ENCODE measurements around the gene SMIM44.
A peak's percentile ranks its signal among the peaks of the same experiment; 100 is the strongest.
"Not testable (repeated sequence)": the region's sequence is repeated elsewhere in the genome, so short reads cannot be mapped to it uniquely, and the experiment has no call there.

Gene SMIM44

DNA sequence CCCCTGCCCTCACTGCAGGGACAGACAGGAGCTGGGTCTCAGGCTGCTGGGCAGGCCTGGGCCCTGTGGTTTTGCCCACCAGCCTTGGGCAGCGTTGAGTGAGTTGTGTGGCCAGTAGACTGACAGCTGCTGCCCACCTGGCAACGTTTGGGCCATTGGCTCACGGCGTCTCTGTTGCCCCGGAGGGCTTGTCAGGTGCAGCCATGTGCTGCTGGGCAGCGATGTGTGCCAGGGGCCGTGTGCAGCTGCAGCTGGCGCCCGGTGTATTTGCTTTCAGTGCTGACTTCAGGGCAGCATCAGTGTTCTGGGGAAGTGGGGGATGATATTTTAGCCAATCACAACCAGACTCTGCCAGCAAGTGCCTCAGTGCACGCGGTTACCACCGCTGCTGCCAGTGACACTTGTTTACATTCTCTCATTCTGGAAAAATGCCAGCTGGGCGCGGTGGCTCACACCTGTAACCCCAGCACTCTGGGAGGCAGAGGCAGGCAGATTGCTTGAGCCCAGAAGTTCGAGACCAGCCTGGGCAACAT lies 33.5 kb upstream of the SMIM44 start:
- DNase-seq: no peak

DNA sequence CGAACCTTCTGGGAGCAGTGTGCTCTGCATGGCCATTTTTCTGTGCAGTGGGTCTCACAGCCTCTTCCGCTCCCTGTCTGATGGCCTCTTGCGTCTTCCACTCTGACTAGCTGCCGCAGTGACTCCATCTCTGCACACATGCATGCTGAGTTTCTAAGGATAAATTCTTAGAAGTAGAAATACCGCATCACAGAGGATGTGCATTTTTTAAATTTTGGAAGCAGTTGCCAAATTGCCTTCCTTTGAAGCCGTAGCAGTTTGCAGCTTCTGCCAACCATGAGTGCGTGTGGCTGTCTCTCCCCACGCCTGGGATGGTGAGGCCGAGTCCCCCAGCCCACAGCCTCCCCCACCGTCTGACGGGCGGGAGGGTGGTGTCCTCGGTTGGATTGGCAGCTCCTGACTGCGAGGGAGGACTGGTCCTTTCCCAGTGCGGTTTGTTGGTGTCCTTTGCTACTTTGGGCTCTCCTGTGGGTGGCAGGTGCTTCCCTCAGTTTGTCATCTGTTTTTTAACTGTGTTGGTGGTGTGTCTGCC lies 32.7 kb upstream of the SMIM44 start:
- DNase-seq: no peak

DNA sequence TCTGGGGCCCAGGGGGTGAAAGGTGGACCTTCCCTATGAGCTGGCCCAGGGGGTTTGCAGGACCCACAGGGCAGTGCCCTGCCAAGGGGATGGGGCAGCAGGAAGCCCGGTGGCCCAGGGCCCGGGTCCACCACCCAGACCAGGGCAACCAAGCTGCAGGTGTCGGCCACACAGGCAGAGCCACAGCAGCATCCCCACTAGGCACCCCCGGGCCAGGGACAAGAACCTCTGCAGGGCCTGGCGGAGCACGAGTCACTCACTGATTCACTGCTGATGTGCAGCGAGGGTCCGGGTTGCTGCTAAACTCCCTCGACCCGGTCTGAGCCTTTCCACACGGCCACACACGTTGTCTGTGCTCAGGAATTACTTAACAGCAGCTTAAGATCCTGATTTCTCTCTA lies 31.7 kb upstream of the SMIM44 start:
- DNase-seq: no peak

DNA sequence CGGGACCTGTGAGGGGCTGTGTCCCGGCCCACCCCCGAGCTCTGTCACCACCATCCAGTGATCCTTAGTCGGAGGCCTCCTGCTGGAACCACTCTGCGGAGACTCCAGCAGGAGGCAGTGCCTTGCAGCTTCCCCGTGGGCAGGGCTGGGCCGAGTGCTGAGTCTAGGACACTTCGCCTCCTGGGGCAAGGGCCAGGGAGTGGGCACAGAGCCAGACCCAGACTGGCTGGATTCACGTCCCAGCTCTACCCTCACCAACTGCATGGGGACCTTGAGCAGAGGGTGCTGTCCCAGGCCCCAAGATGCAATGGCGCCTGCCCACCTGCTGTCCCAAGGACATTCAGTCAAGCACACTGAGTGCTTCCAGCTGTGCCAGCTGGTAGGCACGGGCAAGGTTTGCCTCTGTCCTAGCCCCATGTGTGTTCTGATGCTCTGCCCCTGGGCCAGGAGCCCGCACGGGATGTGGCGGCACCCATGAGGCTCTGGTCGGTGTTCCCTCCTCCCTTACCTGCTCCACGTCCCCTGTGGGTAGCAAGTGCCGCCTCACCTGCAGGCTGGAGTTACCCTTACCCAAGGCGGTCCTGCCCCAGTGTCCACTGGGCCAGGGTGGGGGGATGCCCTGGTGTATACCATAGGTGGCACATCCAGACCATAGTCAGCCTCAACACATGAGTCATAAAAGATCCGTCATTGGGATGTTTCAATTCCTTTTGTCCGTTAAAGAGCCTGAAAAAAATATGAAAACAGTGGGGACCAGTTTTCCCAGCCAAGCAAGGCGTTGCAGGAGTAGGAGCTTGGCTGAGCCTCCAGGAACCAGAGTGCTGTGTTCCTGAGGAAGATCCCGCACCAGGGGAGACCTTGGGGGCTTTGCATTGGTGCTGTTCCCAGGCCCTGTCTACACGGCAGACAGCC lies 30.2 kb upstream of the SMIM44 start:
- no peak for DNase-seq

DNA sequence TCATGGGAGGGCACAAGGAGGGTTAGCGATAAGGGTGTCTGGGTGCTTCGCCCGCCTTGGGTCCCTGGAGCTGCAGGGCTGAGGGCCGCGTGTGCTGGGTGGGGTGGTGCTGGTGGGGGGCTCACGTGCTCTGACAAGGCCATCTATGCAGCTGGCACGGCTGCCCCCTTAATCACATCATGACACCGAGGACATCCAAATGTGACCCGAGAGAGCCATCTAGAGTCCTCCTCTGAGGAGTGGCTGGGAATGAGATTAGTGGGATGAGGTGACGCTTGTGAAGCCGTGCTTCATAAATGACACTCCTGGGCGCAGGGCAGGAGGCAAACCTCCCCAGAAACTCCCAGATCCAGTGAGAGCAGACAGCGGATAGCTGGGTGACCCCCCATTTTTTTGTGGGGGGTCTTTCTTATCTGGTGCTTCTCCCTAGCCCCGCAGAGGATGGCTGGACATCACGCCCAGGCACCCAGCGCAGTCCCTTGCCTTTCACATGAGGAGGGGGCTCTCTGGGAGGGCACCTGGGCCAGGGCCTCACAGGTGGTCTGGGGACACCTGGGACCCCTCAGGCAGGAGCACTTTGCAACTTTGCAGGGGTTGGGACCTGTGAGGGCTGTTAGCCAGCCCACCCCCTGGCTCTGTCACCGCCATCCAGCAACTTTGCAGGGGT lies 29.5 kb upstream of the SMIM44 start:
- DNase-seq: no peak

DNA sequence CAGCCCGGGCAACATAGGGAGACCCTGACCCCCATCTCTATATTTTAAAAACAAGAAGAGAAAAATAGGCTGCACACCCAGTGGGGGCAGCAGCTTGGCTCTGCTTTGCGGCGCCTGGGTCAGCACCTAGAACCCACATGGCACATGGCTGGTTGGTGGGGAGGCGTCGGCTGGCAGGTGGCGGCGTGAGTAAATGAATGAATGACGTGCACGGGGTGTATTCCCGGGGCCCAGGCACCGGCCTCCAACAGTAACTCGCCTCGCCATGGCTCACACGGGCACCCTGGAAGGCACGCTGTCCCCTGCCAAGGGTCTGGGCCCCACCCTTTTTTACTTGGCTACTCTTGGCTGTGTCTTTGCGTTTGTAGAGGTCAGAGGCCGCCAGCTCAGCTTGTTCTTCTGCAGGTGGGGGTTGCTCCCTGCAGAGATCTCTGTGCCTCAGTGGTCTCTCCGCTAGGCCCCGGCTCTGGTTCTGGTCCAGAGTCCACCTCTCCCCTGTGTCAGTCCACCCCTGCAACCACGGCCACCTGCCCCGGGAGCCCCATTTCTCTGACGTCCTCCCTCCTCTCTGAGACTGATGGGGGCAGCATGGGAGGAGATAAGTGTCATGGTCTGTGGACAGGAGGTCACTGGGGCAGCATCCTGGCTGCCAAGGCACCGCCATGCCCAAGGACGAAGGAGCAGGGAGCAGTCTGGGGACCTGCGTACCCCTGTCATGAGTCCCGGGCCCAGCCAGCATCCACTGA lies 28.4 kb upstream of the SMIM44 start:
- no peak for DNase-seq

DNA sequence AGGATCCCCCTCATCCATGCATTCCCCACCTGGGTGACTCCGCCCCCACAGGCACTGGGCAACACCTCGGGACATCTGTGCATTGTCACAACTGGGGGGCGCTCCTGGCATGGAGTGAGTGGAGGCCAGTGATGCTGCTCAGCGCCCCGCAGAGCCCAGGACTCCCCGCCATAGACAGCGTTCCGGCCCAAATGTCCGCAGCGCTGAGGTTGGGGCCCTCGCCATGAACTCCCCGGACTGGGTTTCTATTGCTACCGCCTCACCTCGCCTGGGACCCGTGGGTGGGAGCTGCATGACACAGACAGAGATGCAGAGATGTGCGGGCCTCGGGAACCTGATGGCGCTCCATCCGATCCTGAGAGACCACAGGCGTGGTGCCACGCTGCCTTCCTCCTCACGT lies 27.5 kb upstream of the SMIM44 start:
- DNase-seq: no peak

DNA sequence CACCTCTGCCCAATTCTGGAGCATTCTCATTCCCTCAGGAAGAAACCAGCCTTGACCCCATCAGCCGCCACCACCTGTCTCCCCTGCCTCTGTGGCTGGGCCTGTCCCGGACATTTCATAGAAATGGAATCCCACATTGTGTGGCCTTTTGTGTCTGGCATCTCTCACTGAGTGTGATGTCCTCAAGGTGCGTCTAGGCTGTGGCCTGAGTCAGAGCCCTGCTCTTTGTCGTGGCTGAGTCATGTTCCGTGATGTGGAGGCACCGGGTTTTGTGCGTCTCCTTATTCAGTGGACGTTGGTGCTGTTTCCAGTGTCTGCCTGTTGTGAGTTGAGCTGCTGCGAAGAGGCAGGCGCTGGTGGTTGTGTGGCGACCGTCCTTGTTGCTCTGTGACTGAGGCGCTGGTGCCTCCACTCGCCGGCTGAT lies 26.3 kb upstream of the SMIM44 start:
- no peak for DNase-seq

DNA sequence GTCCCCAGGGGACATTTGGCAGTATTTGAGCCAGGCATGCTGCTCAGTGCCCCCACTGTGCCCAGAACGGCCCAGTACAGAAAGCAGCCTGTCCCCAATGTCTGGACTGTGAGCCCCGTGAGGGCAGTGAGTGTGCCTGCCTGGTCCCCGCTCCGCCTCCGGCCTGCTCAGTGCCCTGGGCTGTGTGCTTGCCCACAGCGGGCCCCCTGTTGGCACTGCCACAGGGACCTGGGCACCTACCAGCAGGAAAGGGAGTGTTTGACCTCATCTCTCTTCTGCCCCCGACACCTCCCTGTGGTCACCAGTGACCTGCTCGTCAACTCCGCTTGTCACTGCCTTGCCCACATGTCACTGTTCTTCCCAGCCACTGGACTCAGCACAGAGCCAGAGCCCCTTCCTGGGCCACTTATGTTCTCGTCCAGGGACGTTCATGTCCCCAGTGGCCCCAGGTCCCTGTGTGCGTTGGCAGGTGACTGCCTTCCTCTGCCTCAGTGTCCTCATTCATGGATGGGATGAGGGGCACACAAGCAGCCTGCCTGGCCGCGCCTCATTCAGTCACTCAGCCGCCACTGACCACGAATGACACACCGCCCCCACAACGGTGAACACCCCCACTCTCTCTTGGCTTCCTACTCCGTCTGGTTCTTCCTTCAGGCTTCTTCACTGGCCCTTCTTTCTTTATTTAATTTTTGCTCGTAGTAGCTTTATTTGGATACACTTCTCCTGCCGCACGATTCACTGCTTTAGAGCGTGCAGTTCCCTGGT lies 25.7 kb upstream of the SMIM44 start:
- DNase-seq: no peak

DNA sequence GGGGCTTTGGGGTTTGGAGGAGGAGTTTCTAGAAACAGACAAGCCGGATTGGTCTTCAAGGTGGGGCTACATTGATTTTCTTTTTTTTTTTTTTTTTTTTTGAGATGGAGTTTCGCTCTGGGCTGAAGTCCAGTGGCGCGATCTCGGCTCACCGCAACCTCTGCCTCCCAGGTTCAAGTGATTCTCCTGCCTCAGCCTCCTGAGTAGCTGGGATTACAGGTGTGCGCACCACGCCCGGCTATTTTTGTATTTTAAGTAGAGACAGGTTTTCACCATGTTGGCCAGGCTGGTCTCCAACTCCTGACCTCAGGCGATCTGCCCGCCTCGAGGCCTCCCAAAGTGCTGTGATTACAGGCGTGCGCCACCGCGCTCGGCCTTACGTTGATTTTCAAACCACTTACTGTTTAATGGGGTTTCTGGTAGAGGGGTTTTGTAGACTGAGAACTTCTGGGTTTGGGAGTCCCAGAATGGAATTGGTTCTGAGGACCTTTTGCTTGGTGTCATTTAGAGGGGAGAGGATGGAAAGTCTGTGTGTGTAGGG lies 24.9 kb upstream of the SMIM44 start:
- DNase-seq: not testable (repeated sequence)

DNA sequence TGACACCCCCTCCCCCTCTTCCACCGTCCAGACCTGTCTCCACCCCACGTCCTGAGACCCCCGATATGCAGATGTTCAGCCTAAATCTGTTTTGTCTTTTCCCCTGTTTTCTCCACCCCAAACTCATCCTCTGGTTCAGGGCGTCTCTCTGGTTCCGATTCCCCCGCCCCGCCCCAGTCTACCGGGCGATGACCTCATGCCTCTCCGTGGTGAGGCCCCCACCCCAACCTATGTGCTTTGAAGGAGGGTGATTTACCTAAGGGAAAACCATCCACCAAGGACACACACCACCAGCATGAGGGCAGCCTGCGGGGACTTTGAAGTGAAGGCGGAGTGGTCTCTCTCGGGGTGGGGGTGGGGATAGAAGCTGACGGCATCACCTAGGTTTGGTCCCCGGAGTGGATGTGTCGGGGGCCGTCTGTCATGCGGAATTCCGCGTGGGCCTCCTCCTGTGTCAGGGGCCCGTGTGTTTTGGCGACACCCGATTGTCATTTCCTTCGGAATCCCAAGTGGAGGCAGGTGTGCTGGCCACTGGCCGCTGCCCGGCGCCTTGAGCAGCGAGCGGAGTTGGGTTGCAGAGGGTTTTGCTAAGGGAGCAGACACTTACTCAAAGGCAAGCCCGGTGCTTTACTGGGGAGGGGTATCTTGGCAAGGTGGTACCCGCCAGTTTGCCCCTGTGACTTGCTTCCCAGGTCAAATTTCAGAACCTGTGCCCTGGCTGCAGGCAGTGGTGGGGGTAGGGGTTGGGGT lies 24.3 kb upstream of the SMIM44 start:
- peak; percentile 49 for DNase-seq

DNA sequence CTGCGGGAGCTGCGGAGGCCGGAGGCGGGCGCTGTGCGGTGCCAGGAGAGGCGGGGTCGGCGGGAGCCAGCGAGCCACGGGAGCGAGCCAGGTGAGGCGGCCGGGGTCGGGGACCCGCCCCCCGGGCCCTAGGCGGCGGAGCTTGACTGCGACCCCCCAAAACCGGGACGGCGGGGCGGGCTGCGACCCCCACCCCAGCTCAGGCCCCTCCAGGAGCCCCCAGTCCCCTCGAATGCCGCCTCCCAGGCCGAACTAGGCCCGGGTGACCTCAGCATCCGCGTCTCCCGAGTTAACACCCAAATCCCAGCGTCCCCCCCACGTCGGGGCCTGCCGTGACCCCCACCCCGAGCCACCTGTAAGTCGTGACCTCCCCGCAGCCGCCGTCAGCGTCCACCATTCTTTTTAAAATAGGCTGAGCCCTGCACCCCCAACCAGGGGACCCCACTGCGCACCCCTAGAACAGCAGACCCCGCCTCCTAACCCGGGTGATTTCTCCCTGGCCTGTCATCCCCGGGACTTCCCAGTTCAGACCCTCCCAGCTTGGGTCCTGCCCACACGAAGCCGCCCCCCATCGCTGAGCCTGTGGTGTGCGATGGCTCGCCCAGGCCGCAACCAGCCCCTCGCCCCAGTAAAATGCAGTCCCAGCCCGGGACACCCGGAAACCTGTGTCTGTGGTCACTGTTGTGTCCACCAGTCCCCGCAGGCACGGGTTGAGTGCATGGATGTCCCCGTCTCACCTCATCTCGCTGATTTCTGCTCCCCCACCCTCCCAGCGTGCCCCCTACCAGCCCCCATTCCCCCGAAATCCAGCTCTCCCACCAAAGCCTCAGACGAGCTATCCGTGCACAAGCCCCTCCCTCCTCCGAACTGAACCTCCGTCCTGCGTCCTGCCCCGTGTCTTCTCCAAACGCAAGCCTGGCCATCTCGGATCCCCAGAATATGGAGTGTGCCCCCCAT lies 23.4 kb upstream of the SMIM44 start:
- peak; percentile 18 for DNase-seq

DNA sequence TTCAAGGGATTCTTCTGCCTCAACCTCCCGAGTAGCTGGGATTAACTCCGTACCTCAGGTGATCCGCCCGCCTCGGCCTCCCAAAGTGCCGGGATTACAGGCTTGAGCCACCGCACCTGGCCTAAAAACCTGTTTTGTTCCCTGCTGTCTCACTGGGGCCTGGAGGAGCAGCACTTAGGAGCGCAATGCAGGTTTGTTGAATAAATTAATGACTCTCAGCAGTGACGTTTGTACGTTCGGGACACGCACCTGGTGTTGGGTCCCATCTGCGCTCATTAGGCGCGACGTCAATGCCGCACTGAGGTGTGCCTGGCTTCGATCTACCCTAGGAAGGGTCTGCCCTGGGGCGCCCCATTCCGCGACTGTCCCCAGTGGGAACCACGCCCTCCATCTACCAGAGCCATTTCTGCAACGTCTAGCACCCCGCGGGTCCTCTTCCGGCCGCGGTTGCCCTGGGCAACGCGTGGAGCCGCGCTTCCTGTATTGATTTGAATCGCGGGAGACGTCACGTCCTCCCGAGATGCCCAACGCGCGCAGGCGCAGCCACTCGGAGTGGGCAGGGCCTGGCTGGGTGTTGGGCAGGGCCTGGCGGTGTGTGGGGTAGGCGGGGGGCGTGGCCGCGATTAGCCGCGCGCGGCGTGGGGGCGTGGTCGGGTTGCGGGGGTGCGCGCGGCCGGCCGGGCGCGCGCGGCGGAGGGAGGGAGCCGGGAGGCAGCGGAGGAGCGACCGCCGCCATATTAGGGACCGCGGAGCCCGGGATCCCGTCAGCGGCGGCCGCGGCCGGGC lies 22.6 kb upstream of the SMIM44 start, which contains the start of gene FZR1:
TSS of gene FZR1 (plus strand) at position 714 of the 786 bp plus-strand sequence. CDS start 16,679 bp downstream, outside the sequence.
- peak; percentile 99 for DNase-seq

DNA sequence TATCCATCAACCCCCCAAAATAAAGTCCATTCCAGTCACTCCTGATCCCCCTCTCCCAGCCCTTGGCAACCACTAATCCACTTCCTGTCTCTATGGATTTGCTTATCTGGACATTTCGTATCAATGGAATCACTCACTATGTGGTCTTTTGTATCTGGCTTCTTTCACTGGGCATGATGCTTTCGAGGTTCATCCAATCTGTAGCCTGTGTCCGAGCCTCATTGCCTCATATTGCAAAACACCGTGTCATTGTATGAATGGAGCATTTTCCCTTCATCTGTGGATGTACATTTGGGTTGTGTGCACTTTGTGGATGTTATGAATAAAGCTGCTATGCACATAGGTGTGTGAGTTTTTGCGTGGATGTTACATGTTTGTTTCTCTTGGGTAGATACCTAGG lies 21.5 kb upstream of the SMIM44 start:
- DNase-seq: no peak

DNA sequence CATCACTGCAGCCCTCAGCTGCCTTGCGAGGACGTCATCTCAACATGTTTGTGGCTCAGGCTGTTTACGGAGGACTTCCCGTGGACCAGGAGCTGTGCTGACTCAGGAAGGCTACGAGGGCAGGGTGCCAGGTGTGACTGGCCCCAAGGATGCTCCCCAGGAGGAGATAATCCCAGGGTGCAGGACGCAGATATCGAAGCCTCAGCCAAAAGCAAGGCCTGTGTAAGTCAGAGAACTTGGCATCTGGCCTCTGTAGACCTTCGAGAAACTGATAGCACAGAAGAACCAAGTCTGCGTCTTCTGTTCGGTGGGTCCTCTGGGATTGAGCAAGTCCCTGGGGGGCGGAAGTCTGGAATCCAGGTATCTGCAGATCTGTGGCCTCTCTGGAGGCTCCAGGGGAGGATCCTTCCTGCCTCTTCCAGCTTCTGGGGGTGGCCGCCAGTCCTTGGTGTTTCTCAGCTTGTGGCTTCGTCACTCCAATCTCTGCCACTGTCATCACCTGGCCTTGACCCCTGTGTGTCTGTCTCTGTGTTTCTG lies 19.9 kb upstream of the SMIM44 start:
- no peak for DNase-seq

DNA sequence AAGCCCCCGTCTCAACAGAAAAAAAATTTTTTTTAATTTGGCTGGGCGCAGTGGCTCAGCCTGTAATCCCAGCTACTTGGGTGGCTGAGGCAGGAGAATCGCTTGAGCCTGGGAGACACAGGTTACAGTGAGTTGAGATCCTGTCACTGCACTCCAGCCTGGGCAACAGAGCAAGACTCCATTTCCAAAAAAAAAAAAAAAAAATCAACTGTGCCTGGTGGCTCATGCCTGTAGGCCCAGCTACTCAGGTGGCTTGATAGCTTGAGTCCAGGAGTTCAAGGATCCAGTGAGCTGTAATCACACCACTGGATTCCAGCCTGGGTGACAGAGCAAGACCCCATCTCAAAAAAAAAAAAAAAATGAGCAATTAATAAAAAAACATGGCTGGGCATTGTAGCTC lies 18.5 kb upstream of the SMIM44 start:
- no peak for DNase-seq

DNA sequence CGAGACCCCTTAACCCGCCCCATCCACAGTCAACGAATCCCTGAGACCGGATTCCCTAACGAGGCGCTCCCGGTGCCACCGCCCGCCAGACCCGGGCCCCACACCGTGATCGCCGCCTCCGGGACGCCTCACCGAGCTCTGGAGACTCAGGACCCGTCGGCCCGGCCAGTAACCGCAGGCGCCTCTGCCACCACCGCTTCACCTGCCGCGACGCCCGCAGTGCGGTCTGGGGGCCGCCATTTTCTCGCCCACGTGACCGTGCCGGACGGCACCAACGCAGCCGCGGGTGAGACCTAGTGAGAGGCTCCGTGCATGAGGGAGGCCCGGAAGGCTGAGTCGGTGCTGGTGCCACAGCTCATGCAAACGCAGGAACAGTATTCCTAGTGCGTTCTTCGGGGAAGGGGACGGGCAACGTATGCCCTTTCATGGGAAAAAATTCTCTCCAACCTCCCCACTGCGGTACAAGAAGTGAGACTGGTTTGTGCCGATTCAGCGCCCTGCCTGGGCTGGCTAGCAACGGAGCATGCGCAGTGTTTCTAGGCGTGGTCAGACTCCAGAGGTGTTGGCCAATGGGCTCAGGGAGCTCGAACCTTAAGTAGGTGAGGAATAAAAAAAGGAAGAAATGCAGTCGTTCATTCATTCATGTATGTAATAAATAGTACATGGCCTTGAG lies 17.3 kb upstream of the SMIM44 start, which contains the start of gene DOHH:
TSS of gene DOHH (minus strand) at position 246 of the 673 bp plus-strand sequence. CDS start 3,860 bp downstream, outside the sequence.
- peak; percentile 95 for DNase-seq

All from stimulated activated CD4-positive, alpha-beta T cell treated with anti-CD3 and anti-CD28 coated beads, Interleukin-12 subunit alpha, Interleukin-12 subunit beta, amount 100 ng/mL, for 4 hours (primary cell).